NCI-H2029 (cell line): ENCODE measurements around the gene PRUNE2.
"Not testable (repeated sequence)": the region's sequence is repeated elsewhere in the genome, so short reads cannot be mapped to it uniquely, and the experiment has no call there.

Experiments
- DNase-seq: peaks from one replicate; lab custom pipeline; 2025; lab: John Stamatoyannopoulos, UW

Gene PRUNE2

DNA sequence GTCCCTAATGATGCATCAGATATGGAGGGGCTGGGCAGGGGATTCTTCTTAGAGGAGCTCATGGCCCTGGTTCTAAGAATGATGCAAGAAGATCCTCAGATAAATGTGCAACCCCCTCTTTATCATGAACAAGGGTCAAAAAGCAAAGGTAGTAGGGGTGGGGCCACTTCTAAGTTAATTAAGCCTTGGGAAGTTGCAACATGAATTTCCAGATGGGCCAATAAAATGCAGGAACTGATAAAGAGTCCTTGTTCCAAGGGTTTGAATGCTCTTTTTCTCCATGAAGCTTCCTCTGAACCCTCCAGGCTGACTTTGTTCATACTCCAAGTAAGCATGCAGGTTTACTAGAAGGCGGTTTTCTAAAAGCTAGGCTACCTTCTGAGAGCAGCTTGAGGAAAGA is 116.1 kb downstream of the PRUNE2 start:
- no peak for DNase-seq

GRCh38 chr9:76787677-76788076 is 118.2 kb downstream of the PRUNE2 start:
- DNase-seq, result no peak

GRCh38 chr9:76785501-76785900 is 120.4 kb downstream of the PRUNE2 start:
- no peak for DNase-seq

- no peak for DNase-seq
These were observed 121.0 kb downstream of the PRUNE2 start for GRCh38 chr9:76784881-76785280.

- DNase-seq, result no peak
These were observed 133.0 kb downstream of the PRUNE2 start for GRCh38 chr9:76772686-76773445.

DNA sequence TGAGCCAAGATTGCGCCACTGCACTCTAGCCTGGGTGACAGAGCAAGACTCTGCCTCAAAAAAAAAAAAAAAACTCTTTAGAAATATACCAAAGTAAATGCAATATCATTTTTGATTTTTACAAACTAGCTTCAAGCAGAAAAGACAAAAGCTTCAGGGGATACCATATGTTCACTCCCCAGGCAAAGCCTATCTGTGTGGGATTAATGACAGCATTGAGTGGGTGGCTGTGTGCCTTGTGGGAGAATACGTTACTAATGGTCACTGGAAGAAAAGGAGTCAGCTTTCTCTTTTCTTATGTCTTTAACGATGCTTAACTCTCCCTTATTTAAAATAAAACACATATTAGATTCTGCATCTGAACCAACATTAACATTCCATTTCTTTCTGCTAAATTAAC is 139.8 kb downstream of the PRUNE2 start:
- DNase-seq, result no peak

DNA sequence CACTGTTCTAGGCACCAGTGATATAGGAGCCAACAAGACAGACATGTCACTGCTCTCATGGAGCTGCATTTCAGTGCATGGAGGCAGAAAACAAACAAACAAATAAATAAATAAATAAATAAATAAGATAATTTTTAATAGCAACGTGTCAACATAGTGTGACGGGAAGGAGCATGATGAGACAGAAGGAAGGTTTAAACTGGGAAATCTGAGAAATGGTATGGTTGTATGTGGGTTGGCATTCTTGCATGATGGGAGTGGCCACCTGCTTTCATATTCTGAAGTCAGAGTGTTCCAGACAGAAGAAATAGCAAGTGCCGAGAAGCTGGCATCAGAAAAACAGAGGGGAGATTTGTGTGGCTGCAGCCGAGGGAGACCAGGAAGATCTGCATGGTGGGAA is 141.8 kb downstream of the PRUNE2 start, which contains the start of gene PCA3:
Gene PCA3, plus strand, starts transcription at position 301 of the 400 bp plus-strand sequence.
- no peak for DNase-seq

GRCh38 chr9:76761448-76761847 is 144.5 kb downstream of the PRUNE2 start:
- DNase-seq, result no peak

- peak; percentile 78 for DNase-seq
These were observed 146.2 kb downstream of the PRUNE2 start for GRCh38 chr9:76759732-76760131.

- no peak for DNase-seq
These were observed 147.4 kb downstream of the PRUNE2 start for GRCh38 chr9:76758476-76758875.

DNA sequence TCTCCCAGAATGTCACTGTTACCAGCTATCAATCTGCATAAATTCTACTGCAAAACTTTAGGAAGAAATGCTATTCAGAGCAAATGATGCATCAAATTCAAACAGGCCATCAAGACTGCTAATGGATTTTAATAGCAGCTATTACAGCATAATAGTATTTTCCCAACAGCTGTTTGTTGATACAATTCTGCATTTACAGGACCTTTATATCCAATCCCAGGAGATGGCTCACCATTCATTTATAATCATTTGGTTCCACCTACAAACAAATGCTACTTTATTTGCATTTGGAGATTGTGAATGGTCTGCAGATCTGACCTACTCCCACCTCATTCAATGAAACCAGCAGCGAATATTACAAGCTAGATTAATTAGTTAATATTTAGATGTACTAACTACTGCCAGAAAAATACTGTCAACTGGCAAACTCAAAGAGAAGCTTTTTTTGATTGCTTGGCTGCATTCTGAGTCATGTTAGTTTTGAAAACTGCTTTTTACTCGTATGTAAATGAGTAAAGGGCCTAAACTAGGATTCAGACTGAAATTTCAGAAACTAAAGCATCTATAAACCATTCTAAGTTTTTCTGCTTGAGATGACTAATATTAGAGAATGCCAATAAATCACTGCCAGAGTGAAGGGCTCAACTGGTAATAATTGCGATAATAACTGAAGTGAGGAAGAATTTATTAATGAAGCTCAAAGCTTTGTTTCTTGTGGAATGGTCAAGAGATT is 148.8 kb downstream of the PRUNE2 start:
- no peak for DNase-seq

GRCh38 chr9:76756268-76756640 is 149.7 kb downstream of the PRUNE2 start:
- peak; percentile 76 for DNase-seq

DNA sequence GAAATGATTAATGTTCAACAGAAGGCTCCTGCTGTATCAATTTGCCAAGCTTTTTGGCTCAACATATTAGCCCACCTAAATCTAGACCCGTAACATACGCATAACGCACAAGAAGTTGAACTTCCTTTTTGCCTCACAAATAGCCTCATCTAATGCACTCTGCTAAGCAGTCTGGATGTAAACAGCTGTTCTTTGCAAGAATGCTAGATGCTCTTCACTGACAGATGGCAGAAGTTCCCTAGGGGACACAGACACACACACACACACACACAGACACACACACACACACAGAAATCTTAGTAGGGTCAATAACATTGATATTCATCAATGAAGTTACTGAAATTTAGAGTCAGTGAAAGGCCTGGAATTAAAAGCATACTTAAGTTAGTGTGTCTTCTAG is 154.9 kb downstream of the PRUNE2 start:
- DNase-seq, result no peak

DNA sequence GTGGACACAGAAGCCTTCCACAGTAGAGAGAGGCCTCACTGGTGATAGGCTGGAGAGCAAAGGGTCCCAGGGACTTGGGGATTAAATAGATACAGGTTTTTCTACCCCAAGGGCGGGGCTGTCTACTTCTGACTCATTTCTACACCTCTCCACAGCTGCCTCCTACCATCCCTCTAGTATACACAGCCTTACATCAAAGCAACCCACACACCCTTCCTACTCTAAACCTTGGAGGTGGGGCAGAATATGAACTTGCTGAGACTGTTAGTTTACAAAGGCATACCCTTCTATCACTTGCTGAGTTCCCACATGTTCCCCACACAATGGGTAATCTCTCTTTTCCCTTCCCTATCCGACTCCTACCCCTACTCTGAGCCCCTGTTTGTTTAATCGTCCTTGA is 161.6 kb downstream of the PRUNE2 start:
- DNase-seq, result no peak

DNA sequence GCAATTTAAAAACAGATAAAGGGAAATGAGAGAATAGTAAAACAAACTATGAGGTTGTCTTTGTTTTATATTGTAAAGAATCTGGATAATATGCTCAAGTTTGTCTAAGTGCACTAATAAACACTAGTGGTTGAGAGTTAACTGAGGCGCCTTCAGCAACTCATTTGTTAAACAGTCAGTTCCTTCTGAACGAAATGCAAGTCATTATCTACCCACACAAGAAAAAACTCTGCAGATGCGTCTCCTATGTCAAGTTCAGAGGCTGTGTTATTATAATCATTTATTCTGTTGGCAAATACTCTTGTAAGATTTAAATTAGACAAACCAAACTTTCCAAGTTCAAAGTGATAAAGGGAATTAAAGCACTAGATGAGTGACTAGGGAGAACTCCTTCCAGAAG is 162.0 kb downstream of the PRUNE2 start:
- no peak for DNase-seq

DNA sequence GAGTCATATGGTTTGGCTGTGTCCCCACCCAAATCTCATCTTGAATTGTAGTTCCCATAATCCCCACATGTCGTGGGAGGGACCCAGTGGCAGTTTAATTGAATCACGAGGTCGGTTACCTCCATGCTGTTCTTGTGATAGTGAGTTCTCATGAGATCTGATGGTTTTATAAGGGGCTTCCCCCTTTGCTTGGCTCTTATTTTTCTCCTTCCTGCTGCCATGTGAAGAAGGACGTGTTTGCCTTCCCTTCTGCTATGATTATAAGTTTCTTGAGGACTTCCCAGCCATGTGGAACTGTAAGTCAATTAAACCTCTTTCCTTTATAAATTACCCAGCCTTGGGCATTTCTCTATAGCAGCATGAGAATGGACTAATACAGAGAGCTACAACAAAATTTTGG is 163.0 kb downstream of the PRUNE2 start:
- DNase-seq, result not testable (repeated sequence)

DNA sequence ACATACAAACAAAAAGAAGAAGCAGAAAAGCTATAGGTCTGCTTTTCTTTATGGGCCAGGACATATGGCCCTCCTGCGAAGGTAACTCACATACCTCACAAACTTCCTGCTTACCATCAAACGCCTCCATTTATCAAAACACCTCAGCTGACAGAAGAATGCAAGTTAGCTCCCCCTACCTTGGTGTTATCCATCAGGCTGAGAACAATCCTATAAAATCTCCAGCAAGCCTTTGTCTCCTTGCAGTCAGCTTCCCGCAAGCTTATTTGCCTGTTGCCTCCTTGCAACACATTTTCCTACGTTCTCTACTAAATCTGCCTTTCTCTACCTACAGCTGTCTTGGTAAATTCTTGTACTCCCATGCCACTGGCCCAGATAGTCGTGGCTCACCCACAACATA is 164.4 kb downstream of the PRUNE2 start:
- no peak for DNase-seq

DNA sequence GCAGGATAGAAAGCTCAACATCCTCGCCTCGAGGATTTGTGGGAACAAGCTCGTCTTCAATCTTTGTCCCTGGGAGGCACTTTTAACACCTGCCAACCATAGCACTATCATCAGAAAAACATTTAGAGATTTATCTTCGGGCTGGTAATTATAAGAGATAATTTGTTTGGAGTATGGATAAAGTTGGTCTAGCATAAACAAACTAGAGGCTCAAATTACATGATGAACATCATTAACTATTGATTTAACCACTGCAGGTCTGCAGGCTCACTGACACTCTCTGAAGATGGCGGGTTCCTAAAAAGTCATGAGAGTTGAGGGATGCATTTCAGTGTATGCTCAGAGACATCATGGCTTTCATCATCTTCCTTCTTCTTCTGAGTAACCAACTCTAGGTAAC is 167.5 kb downstream of the PRUNE2 start:
- no peak for DNase-seq

- DNase-seq, result no peak
These were observed 168.6 kb downstream of the PRUNE2 start for GRCh38 chr9:76737154-76737902.

DNA sequence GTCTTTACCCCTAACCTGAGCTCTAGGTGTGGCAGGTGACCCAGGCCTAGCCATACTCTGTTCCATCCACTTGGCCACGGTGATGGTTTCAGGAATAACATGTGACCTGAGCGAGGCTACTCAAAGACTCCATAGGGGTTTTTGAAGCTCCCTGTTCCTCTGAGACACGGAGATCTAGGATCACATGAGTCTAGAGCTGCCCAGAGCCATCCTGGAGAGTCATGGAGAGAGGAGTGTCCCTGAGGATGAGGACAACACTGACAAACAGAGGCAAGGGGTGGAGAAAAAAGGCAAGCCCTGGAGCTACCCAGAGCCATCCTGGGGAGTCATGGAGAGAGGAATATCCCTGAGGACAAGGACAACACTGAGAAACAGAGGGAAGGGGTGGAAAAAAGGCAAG is 171.2 kb downstream of the PRUNE2 start:
- DNase-seq, result no peak

GRCh38 chr9:76733096-76733495 is 172.8 kb downstream of the PRUNE2 start:
- no peak for DNase-seq

GRCh38 chr9:76732341-76732958 is 173.5 kb downstream of the PRUNE2 start:
- no peak for DNase-seq
